H9 (cell line): Measurements from ENCODE around the gene PTPN13. TPM values are rescaled to one million over a fixed set of nuclear protein-coding genes. Genes with fewer than 3 reads are reported as not detected.

Experiments used
- DNase-seq: peaks from one replicate; pipeline ENCODE4 v3.0.0-alpha.2; 2017
- H2AFZ ChIP-seq: one replicate; pipeline ENCODE4 v1.6.1; 2013; ENCODE audit warnings: mild to moderate bottlenecking, low read length, control low read depth, moderate library complexity
- H2AK5ac ChIP-seq: 2 replicates; pipeline ENCODE4 v1.6.1; 2013; ENCODE audit warnings: low read length, control low read depth, mixed read lengths; ENCODE audit not compliant: insufficient read length
- H2BK120ac ChIP-seq: one replicate; pipeline ENCODE4 v1.6.1; 2013; ENCODE audit warnings: low read depth, mild to moderate bottlenecking, low read length, control low read depth, inconsistent platforms; ENCODE audit not compliant: poor library complexity, severe bottlenecking
- H2BK12ac ChIP-seq: 2 replicates; pipeline ENCODE4 v1.6.1; 2013; ENCODE audit warnings: low read length, control low read depth, mixed read lengths, low read depth; ENCODE audit not compliant: insufficient read length
- H2BK15ac ChIP-seq: 2 replicates; pipeline ENCODE4 v1.6.1; 2013; ENCODE audit warnings: low read depth, low read length, control low read depth
- H2BK20ac ChIP-seq: one replicate; pipeline ENCODE4 v1.6.1; 2013; ENCODE audit warnings: low read depth, mild to moderate bottlenecking, low read length, control low read depth, inconsistent platforms; ENCODE audit not compliant: poor library complexity, severe bottlenecking
- H2BK5ac ChIP-seq: 2 replicates; pipeline ENCODE4 v1.6.1; 2013; ENCODE audit warnings: low read length, control low read depth, mixed read lengths; ENCODE audit not compliant: insufficient read length
- H3K14ac ChIP-seq: 2 replicates; pipeline ENCODE4 v1.6.1; 2013; ENCODE audit warnings: low read length, control low read depth; ENCODE audit not compliant: insufficient read depth
- H3K18ac ChIP-seq: 2 replicates; pipeline ENCODE4 v1.6.1; 2013; ENCODE audit warnings: low read depth, mild to moderate bottlenecking, mixed read lengths, low read length, control low read depth; ENCODE audit not compliant: insufficient read length
- H3K23ac ChIP-seq: 2 replicates; pipeline ENCODE4 v1.6.1; 2013; ENCODE audit warnings: low read length, control low read depth, mixed read lengths, low read depth; ENCODE audit not compliant: insufficient read length
- H3K23me2 ChIP-seq: 2 replicates; pipeline ENCODE4 v1.6.1; 2013; ENCODE audit warnings: low read depth, mild to moderate bottlenecking, mixed read lengths, low read length, control low read depth; ENCODE audit not compliant: insufficient read length, poor library complexity, severe bottlenecking
- H3K27ac ChIP-seq: 2 replicates; pipeline ENCODE4 v1.5.1; 2013; ENCODE audit warnings: low read length, control low read depth, mixed read lengths, low read depth; ENCODE audit not compliant: insufficient read length
- H3K27me3 ChIP-seq: 2 replicates; pipeline ENCODE4 v1.6.1; 2013; ENCODE audit warnings: low read length, control low read depth, inconsistent platforms; ENCODE audit not compliant: insufficient read depth
- H3K4ac ChIP-seq: 2 replicates; pipeline ENCODE4 v1.6.1; 2013; ENCODE audit warnings: low read depth, mild to moderate bottlenecking, control low read depth, inconsistent platforms, low read length, moderate library complexity
- H3K4me1 ChIP-seq: 2 replicates; pipeline ENCODE4 v1.6.1; 2013; ENCODE audit warnings: low read length, control low read depth, inconsistent platforms; ENCODE audit not compliant: insufficient read depth
- H3K4me2 ChIP-seq: 2 replicates; pipeline ENCODE4 v1.6.1; 2013; ENCODE audit warnings: low read length, control low read depth, mixed read lengths; ENCODE audit not compliant: insufficient read length, insufficient read depth
- H3K56ac ChIP-seq: 2 replicates; pipeline ENCODE4 v1.6.1; 2013; ENCODE audit warnings: low read depth, mild to moderate bottlenecking, mixed read lengths, low read length, control low read depth; ENCODE audit not compliant: insufficient read length
- H3K79me1 ChIP-seq: 2 replicates; pipeline ENCODE4 v1.6.1; 2013; ENCODE audit warnings: low read depth, mild to moderate bottlenecking, moderate library complexity, low read length, control low read depth, inconsistent platforms; ENCODE audit not compliant: insufficient read depth, poor library complexity, severe bottlenecking
- H3K79me2 ChIP-seq: 2 replicates; pipeline ENCODE4 v1.6.1; 2013; ENCODE audit warnings: low read length, control low read depth, inconsistent platforms; ENCODE audit not compliant: insufficient read depth
- H3K9ac ChIP-seq: 2 replicates; pipeline ENCODE4 v1.6.1; 2013; ENCODE audit warnings: low read length, control low read depth, mixed read lengths; ENCODE audit not compliant: insufficient read length; ENCODE audit errors: extremely low read depth
- H3K9me3 ChIP-seq: one replicate; pipeline ENCODE4 v1.6.1; 2013; ENCODE audit warnings: low read depth, low read length, inconsistent platforms; ENCODE audit not compliant: control insufficient read depth
- H3T11ph ChIP-seq: one replicate; pipeline ENCODE4 v1.6.1; 2013; ENCODE audit warnings: mild to moderate bottlenecking, low read length, control low read depth, inconsistent platforms
- H4K20me1 ChIP-seq: one replicate; pipeline ENCODE4 v1.6.1; 2013; ENCODE audit not compliant: control insufficient read depth, insufficient read length, insufficient read depth
- H4K5ac ChIP-seq: 2 replicates; pipeline ENCODE4 v1.6.1; 2013; ENCODE audit warnings: low read depth, mild to moderate bottlenecking, mixed read lengths, low read length, control low read depth; ENCODE audit not compliant: insufficient read length
- H4K8ac ChIP-seq: replicated peaks from 2 replicates; pipeline ENCODE4 v1.6.1; 2013; ENCODE audit warnings: low read length, control low read depth, mixed read lengths, low read depth; ENCODE audit not compliant: insufficient read length
- H4K91ac ChIP-seq: 2 replicates; pipeline ENCODE4 v1.6.1; 2013; ENCODE audit warnings: low read depth, mild to moderate bottlenecking, moderate library complexity, mixed read lengths, low read length, control low read depth; ENCODE audit not compliant: insufficient read length
- H3K27ac Mint-ChIP-seq, 3 experiments: 2 replicates in 2 of 3; 3 replicates in 1 of 3; pipeline ENCODE4 v1.8.0; 2020 to 2021; ENCODE audit warnings: mixed read lengths in 3 of 3, mild to moderate bottlenecking in 1 of 3, moderate library complexity in 1 of 3
- H3K27me3 Mint-ChIP-seq: 2 replicates; pipeline ENCODE4 v1.8.0; 2021; ENCODE audit warnings: low read depth, mild to moderate bottlenecking, moderate library complexity, mixed read lengths
- H3K36me3 Mint-ChIP-seq, 3 experiments: 2 replicates in 2 of 3; 3 replicates in 1 of 3; pipeline ENCODE4 v1.8.0; 2020 to 2021; ENCODE audit warnings: low read depth in 3 of 3, mixed read lengths in 3 of 3; ENCODE audit not compliant: insufficient read depth in 1 of 3
- H3K4me1 Mint-ChIP-seq, 2 experiments: 2 replicates each; pipeline ENCODE4 v1.8.0; 2020; ENCODE audit warnings: mixed read lengths in 2 of 2
- H3K4me3 Mint-ChIP-seq, 2 experiments: 2 replicates in 1 of 2; 3 replicates in 1 of 2; pipeline ENCODE4 v1.8.0; 2020 to 2021; ENCODE audit warnings: mild to moderate bottlenecking in 2 of 2, mixed read lengths in 2 of 2, moderate library complexity in 1 of 2
- H3K9me3 Mint-ChIP-seq, 2 experiments: 2 replicates in 1 of 2; 3 replicates in 1 of 2; pipeline ENCODE4 v1.8.0; 2020; ENCODE audit warnings: mild to moderate bottlenecking in 2 of 2, mixed read lengths in 2 of 2, moderate library complexity in 1 of 2
- CTCF ChIP-seq: fragments of 200-600 bp; sonication (generic); conservative IDR thresholded peaks from 3 replicates; pipeline ENCODE4 v1.8.0; 2021; ENCODE audit warnings: antibody characterized with exemption, mild to moderate bottlenecking
- WGBS: extraction: QIAGEN DNeasy Blood & Tissue Kit; methylation state at CpG from one replicate; pipeline ENCODE4 v1.1.7; 2013; ENCODE audit warnings: missing lambda C conversion rate, low lambda C conversion rate, mixed read lengths; ENCODE audit not compliant: insufficient read length; ENCODE audit errors: extremely low coverage; 5-methylcytosine and 5-hydroxymethylcytosine counted together
- total RNA-seq: library from RNA; stranded (reverse); gene quantifications from 2 replicates; pipeline ENCODE4 v1.2.1, GENCODE V29; 2021

The PTPN13 gene
- total RNA-seq, 1 experiment from 2014 or later = 34.9 TPM

- Histone ChIP-seq H4K20me1 (no peaks in the 10 kb centered on the region), H3K9ac (no peak overlapping the region), H4K8ac (no peak overlapping the region), H2AFZ (no peak overlapping the region), H3K4me1 (no peaks in the 10 kb centered on the region), H4K91ac (no peak overlapping the region), H3K14ac (no peak overlapping the region), H2BK12ac (no peak overlapping the region), H3T11ph (no peak overlapping the region), H4K5ac (no peak overlapping the region), H3K56ac (no peak overlapping the region), H3K27ac (no peak overlapping the region), H3K18ac (no peak overlapping the region), H3K23me2 (no peaks in the 10 kb centered on the region), H3K79me1 (no peaks in the 10 kb centered on the region), H3K4me2 (no peak overlapping the region), H3K27me3 (no peaks in the 10 kb centered on the region), H3K9me3 (peaks cover 4% of the 10 kb centered on the region), H2BK120ac (no peak overlapping the region), H2BK15ac (no peak overlapping the region), H3K79me2 (no peaks in the 10 kb centered on the region), H2BK5ac (no peak overlapping the region), H3K23ac (no peak overlapping the region), H2BK20ac (no peak overlapping the region), H2AK5ac (no peak overlapping the region), H3K4ac (no peak overlapping the region)
- Mint-ChIP-seq H3K36me3 (peaks cover 13 to 16% (median 15%) of the 10 kb centered on the region in 3 experiments), H3K9me3 (peaks cover 5 to 7% of the 10 kb centered on the region in 2 experiments; a peak in 2 of 5 replicates), H3K4me1 (peaks cover 0 to 5% of the 10 kb centered on the region in 2 experiments; a peak in 2 of 4 replicates), H3K27me3 (no peaks in the 10 kb centered on the region), H3K27ac (no peak overlapping the region; a peak in 1 of 7 replicates), H3K4me3 (no peak overlapping the region)
- no peak for DNase-seq
- no peak for TF ChIP-seq CTCF
- no CpG with 5 or more reads among the region's 7 CpGs for WGBS
Observed at GRCh38 chr4:86819561-86819960, 225.4 kb downstream of the PTPN13 start.
